ENCODE measurements around the gene FRZB.

GRCh38 chr2:182914852-182915251 is 48.4 kb upstream of the FRZB start:
- no peak for TF ChIP-seq POLR2A (IDR thresholded peaks at IDR 0.05)
- TF ChIP-seq CTCF (IDR thresholded peaks at IDR 0.05): no peak
